Measurements from ENCODE around the gene MYBPC2. TPM values are rescaled to one million over a fixed set of nuclear protein-coding genes. Genes with fewer than 3 reads are reported as not detected.
A peak's percentile ranks its signal among the peaks of the same experiment; 100 is the strongest.

MYBPC2 gene
- total and polyA plus RNA-seq, 2 of the 4 experiments (the other 2 are of a cell fraction), result not detected

- no peak for TF ChIP-seq USF2 (IDR thresholded peaks at IDR 0.05; ENCODE audit: low read depth, low read length)
- TF ChIP-seq ELK1 (IDR thresholded peaks at IDR 0.05; ENCODE audit: borderline replicate concordance, low read depth, low read length), result no peak
- ChIA-PET POLR2A (ENCODE audit: unreplicated experiment) (no interaction called here), CTCF (interaction anchor here (0.7 kb wide), 1 partner anchor 87 kb away, joined by 3 read pairs; no protein-coding TSS in a partner anchor)
- Histone ChIP-seq H4K91ac (ENCODE audit: insufficient read depth, low read depth, low read length) (no peak overlapping the region), H2BK20ac (ENCODE audit: low read depth, low read length) (no peak overlapping the region), H3K56ac (ENCODE audit: extremely low read depth, insufficient read depth, low read length) (no peak overlapping the region), H3K4me1 (ENCODE audit: control insufficient read depth, insufficient read depth, low read length) (no peaks in the 10 kb centered on the region), H2AK5ac (ENCODE audit: low read depth, low read length) (no peak overlapping the region), H4K8ac (ENCODE audit: low read depth in 2 of 2, low read length in 2 of 2) (no peak overlapping the region), H3K9ac (ENCODE audit: low read depth, low read length) (no peak overlapping the region), H3K27me3 (ENCODE audit: control insufficient read depth, insufficient read depth, low read length) (no peaks in the 10 kb centered on the region; the same call in 1 of the 2 replicates), H3K36me3 (ENCODE audit: control insufficient read depth, insufficient read depth, low read length) (no peaks in the 10 kb centered on the region), H3K4me2 (ENCODE audit: low read depth, low read length) (no peak overlapping the region), H3K4me3 (ENCODE audit: insufficient read depth, low read depth, low read length) (no peak overlapping the region), H3K4ac (ENCODE audit: low read depth, low read length) (no peak overlapping the region), H4K20me1 (ENCODE audit: insufficient read depth, low read length) (no peaks in the 10 kb centered on the region), H2BK5ac (ENCODE audit: low read depth, low read length, poor library complexity, severe bottlenecking) (peak overlapping the region; percentile 33), H3K79me1 (ENCODE audit: low read depth in 1 of 2, low read length in 2 of 2) (no peaks in the 10 kb centered on the region), H3K23ac (ENCODE audit: low read depth, low read length) (no peak overlapping the region), H2AK9ac (replicated peaks; ENCODE audit: low read depth, low read length, poor library complexity) (no peak overlapping the region), H4K5ac (ENCODE audit: low read depth, low read length) (no peak overlapping the region), H2AFZ (replicated peaks; ENCODE audit: low read length, poor library complexity) (no peak overlapping the region), H3K14ac (replicated peaks; ENCODE audit: low read depth, low read length) (no peak overlapping the region), H3K9me3 (ENCODE audit: control insufficient read depth, insufficient read depth, low read length) (no peaks in the 10 kb centered on the region), H2BK15ac (ENCODE audit: low read depth, low read length) (no peak overlapping the region), H3K27ac (ENCODE audit: insufficient read depth, low read length) (no peak overlapping the region), H3K9me1 (ENCODE audit: insufficient read depth, low read length) (no peaks in the 10 kb centered on the region), H3K18ac (ENCODE audit: low read depth, low read length) (no peak overlapping the region), H2BK120ac (ENCODE audit: low read depth, low read length) (no peak overlapping the region)
- WGBS, 2 experiments (ENCODE audit: extremely low coverage in 2 of 2, insufficient read length in 1 of 2), result no CpG with 5 or more reads among the region's 1 CpG
- intact Hi-C loops (cut with micrococcal nuclease), result no loop called here
- BruUV-seq (replicated peaks), result no TSS peak
- dilution Hi-C loops (cut with HindIII; ENCODE audit: low sequenced_read_pairs, unreplicated experiment), result no loop called here
- DNase-seq (no peak), ATAC-seq (ENCODE audit: low read depth) (no peak)
- in situ Hi-C loops (cut with MboI; ENCODE audit: low sequenced_read_pairs), result no loop called here
These were observed 11.4 kb downstream of the MYBPC2 start for GRCh38 chr19:50444059-50444458.
